ENCODE measurements around the gene FAM149A.

Gene FAM149A

DNA sequence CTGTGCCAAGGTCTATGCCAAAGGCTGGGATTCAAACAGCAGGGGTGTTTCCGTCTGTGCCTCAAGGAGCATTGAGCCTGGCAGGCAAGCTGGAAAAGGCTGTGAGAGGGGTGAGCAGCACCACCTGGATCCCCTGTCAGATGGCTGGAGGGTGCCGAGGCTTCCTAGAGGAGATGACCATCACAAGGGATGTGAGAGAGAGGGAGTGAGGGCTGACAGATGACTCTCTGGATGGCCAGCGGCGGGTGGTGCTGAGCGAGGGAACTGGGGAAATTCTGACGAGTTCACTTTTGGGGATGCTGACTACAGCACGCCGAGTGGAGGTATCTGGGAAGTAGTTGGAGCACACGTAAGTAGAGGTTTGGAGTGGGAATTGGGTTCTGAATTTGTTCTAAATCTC is 64.2 kb downstream of the FAM149A start:
- H3K4me3 ChIP-seq (ENCODE audit: low read length): no peak overlapping the region
- no peak for TF ChIP-seq CTCF (conservative IDR thresholded peaks at IDR 0.05; ENCODE audit: low read length)
- no peak for DNase-seq (ENCODE audit: low read depth)

GRCh38 chr4:186169333-186169944 is 64.9 kb downstream of the FAM149A start:
- DNase-seq (ENCODE audit: low read depth): no peak
- no peak overlapping the region for H3K4me3 ChIP-seq (ENCODE audit: low read length)
- TF ChIP-seq CTCF (conservative IDR thresholded peaks at IDR 0.05; ENCODE audit: low read length): no peak

GRCh38 chr4:186169945-186170802 is 65.7 kb downstream of the FAM149A start:
- H3K4me3 ChIP-seq (ENCODE audit: low read length): no peak overlapping the region
- TF ChIP-seq CTCF (conservative IDR thresholded peaks at IDR 0.05; ENCODE audit: low read length): no peak
- no peak for DNase-seq (ENCODE audit: low read depth)

DNA sequence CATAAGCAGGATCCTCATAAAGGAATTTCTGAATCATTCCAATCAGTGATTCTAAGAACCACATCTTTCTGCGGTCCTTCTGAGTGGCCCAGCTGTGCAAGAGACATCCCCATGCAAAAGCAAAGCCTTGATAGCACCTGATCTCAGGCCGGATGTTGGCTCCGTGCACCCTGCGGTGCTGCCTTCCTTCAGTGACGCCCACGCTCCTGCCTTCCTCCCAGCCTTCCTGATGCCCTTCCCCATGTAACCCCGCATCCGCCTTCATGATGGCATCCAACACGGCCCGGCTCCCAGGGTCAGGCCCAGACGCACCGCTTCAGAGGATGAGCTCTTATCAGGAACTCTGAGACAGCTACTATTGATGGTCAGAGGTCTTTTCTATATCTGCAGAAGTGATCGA is 66.5 kb downstream of the FAM149A start:
- H3K4me3 ChIP-seq (ENCODE audit: low read length): no peak overlapping the region
- TF ChIP-seq CTCF (conservative IDR thresholded peaks at IDR 0.05; ENCODE audit: low read length): no peak

GRCh38 chr4:186172546-186172945 is 68.0 kb downstream of the FAM149A start:
- no peak overlapping the region for H3K4me3 ChIP-seq (ENCODE audit: low read length)
- TF ChIP-seq CTCF (conservative IDR thresholded peaks at IDR 0.05; ENCODE audit: low read length): no peak
- no peak for DNase-seq (ENCODE audit: low read depth)

More for the DNA sequence above, 66.5 kb downstream of the FAM149A start:
- DNase-seq (ENCODE audit: low read depth): no peak

DNA sequence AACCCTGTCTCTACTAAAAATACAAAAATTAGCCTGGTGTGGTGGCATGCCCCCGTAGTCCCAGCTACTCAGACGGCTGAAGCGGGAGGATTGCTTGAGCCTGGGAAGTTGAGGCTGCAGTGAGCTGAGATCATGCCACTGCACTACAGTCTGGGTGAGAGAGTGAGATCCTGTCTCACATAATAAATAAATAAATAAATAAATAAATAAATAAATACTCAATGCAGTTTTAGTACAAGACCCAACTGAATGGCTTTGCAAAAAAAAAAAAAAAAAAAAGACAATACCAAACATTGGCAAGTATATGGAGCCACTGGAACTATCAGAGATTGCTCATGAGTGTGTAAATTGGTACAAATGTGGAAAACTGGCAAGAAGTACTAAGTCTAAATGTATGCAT is 83.6 kb downstream of the FAM149A start:
- no peak for TF ChIP-seq CTCF (conservative IDR thresholded peaks at IDR 0.05; ENCODE audit: low read length)
- H3K4me3 ChIP-seq (ENCODE audit: low read length): no peak overlapping the region
- no peak for DNase-seq (ENCODE audit: low read depth)

DNA sequence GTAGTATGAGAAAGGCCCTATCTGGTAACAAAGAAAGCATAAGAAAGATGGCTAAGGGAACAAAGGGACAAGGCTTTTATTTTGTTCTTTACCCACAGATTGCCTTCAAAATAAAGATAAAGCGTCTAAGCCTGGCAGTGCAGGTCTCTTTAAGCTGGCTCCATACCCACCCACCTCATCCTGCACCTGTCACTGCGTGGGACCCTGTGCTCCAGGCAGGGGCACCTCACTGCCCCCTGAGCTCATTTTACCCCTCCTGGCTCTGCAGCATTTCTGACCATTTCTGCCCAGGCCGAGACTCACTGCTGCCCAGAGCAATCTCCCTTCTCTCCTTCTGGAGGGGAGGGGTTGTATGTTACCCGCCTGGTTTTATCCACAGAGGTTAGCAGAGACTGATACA is 85.2 kb downstream of the FAM149A start:
- no peak for DNase-seq (ENCODE audit: low read depth)
- no peak overlapping the region for H3K4me3 ChIP-seq (ENCODE audit: low read length)
- no peak for TF ChIP-seq CTCF (conservative IDR thresholded peaks at IDR 0.05; ENCODE audit: low read length)

All from AG10803 (cell line).